GM12878 (cell line): ENCODE data around the gene ARHGEF38. TPM values are rescaled to one million over a fixed set of nuclear protein-coding genes. Genes with fewer than 3 reads are reported as not detected.

Source experiments
- ATAC-seq: fragments of 200-7000 bp; cut with Tn5 transposase; 3 replicates; pipeline ENCODE4 v1.9.1; 2020; ENCODE audit warnings: mild to moderate bottlenecking, moderate library complexity
- BruUV-seq: library from RNA; stranded (reverse); fragments of 400-500 nt; replicated peaks from 2 replicates; lab custom pipeline; 2021; lab: Mats Ljungman, UMichigan
- CTCF ChIA-PET: fragments of 300-600 bp; sonication (Branson Sonifier 250); formaldehyde crosslinking; extraction: SDS; loops from one replicate; lab custom pipeline; 2021; ENCODE audit warnings: inconsistent platforms; lab: Yijun Ruan, JAX
- POLR2A ChIA-PET: fragments of 350-600 bp; formaldehyde crosslinking; extraction: SDS; loops from one replicate; lab custom pipeline; 2021; ENCODE audit warnings: inconsistent platforms; lab: Charles Lee
- RAD21 ChIA-PET: fragments of 300-600 bp; sonication (Branson Sonifier 250); formaldehyde crosslinking; loops from one replicate; lab custom pipeline; 2023; ENCODE audit warnings: antibody characterized with exemption; ENCODE audit not compliant: unreplicated experiment; lab: Charles Lee
- SMC1A ChIA-PET: fragments of 300-600 bp; sonication (Branson Sonifier 250); formaldehyde crosslinking; loops from one replicate; lab custom pipeline; 2023; ENCODE audit not compliant: unreplicated experiment, uncharacterized antibody; lab: Charles Lee
- DNase-seq: peaks from one replicate; pipeline ENCODE4 v3.0.0-alpha.2; 2011; ENCODE audit warnings: low read depth, low spot score
- FAIRE-seq: peaks from 3 replicates; lab custom pipeline; 2011; peaks lifted over from hg19 to GRCh38; lab: Jason Lieb, UNC
- H2AFZ ChIP-seq: 2 replicates; pipeline ENCODE4 v1.6.0; 2011; ENCODE audit warnings: low read depth, low read length, control low read depth; ENCODE audit not compliant: control insufficient read depth
- H3K27ac ChIP-seq: 2 replicates; pipeline ENCODE4 v1.5.1; 2011; ENCODE audit warnings: control low read depth; ENCODE audit not compliant: control insufficient read depth, insufficient read depth
- H3K27me3 ChIP-seq, 2 experiments: replicated peaks in 1 of 2; 2 replicates each; pipeline versions ENCODE4 v1.6.0 to v1.6.1; 2011; ENCODE audit warnings: low read length in 1 of 2; ENCODE audit not compliant: control insufficient read depth in 2 of 2, insufficient read depth in 2 of 2
- H3K36me3 ChIP-seq, 2 experiments: 2 replicates each; pipeline ENCODE4 v1.5.1; 2011; ENCODE audit warnings: low read length in 1 of 2; ENCODE audit not compliant: control insufficient read depth in 2 of 2, insufficient read depth in 2 of 2
- H3K4me1 ChIP-seq: 2 replicates; pipeline ENCODE4 v1.6.1; 2011; ENCODE audit warnings: mild to moderate bottlenecking, low read length, moderate library complexity, mixed read lengths; ENCODE audit not compliant: control insufficient read depth, insufficient read depth
- H3K4me2 ChIP-seq: 2 replicates; pipeline ENCODE4 v1.6.0; 2011; ENCODE audit warnings: control low read depth; ENCODE audit not compliant: control insufficient read depth, insufficient read depth
- H3K4me3 ChIP-seq: fragments of 200-600 bp; sonication (generic); 2 replicates; pipeline ENCODE4 v1.5.1; 2016
- H3K79me2 ChIP-seq: 2 replicates; pipeline ENCODE4 v1.6.0; 2011; ENCODE audit warnings: low read length; ENCODE audit not compliant: control insufficient read depth, insufficient read depth
- H3K9ac ChIP-seq: 2 replicates; pipeline ENCODE4 v1.8.0; 2011; ENCODE audit warnings: low read length, control low read depth, mixed read lengths; ENCODE audit not compliant: control insufficient read depth, insufficient read depth
- H3K9me3 ChIP-seq: replicated peaks from 3 replicates; pipeline ENCODE4 v1.5.1; 2011; ENCODE audit warnings: mild to moderate bottlenecking, low read length; ENCODE audit not compliant: control insufficient read depth, insufficient read depth
- H4K20me1 ChIP-seq: 2 replicates; pipeline ENCODE4 v1.6.0; 2011; ENCODE audit not compliant: control insufficient read depth, insufficient read depth
- ATF3 ChIP-seq: IDR thresholded peaks from 2 replicates; pipeline ENCODE4 v1.6.1; 2011; ENCODE audit warnings: low read depth, mild to moderate bottlenecking, low read length, moderate library complexity, borderline replicate concordance; ENCODE audit errors: extremely low read depth
- CEBPB ChIP-seq, 2 experiments: fragments of 150-350 bp in 1 of 2; IDR thresholded peaks; 2 replicates each; pipeline ENCODE4 v1.6.1; 2012 to 2014; ENCODE audit warnings: low read depth in 2 of 2, low read length in 2 of 2, borderline replicate concordance in 1 of 2, inconsistent platforms in 1 of 2
- EZH2 ChIP-seq: IDR thresholded peaks from 2 replicates; pipeline ENCODE4 v1.6.1; 2012; ENCODE audit warnings: low read depth, mild to moderate bottlenecking, control low read depth, inconsistent platforms, low read length, borderline replicate concordance; ENCODE audit not compliant: control insufficient read depth
- JUND ChIP-seq: IDR thresholded peaks from 2 replicates; pipeline ENCODE4 v1.6.1; 2012; ENCODE audit warnings: low read depth, mild to moderate bottlenecking, low read length, improper control_type of control experiment, moderate library complexity
- KAT2A ChIP-seq: conservative IDR thresholded peaks from 2 replicates; pipeline ENCODE4 v1.6.1; 2011; ENCODE audit warnings: low read depth, low read length; ENCODE audit not compliant: control insufficient read depth
- MYB ChIP-seq: fragments of 150-350 bp; IDR thresholded peaks from 2 replicates; pipeline ENCODE4 v1.6.1; 2014; ENCODE audit warnings: mild to moderate bottlenecking, low read depth, low read length, borderline replicate concordance
- RB1 ChIP-seq: fragments of 450-650 bp; formaldehyde crosslinking; IDR thresholded peaks from 2 replicates; pipeline ENCODE4 v1.6.1; 2017; ENCODE audit warnings: mild to moderate bottlenecking, borderline replicate concordance
- WGBS: methylation state at CpG from one replicate; pipeline ENCODE4 v1.1.6; 2016; ENCODE audit warnings: low lambda C conversion rate; ENCODE audit not compliant: insufficient replicate concordance, insufficient coverage; ENCODE audit errors: missing lambda C conversion rate; 5-methylcytosine and 5-hydroxymethylcytosine counted together
- in situ Hi-C: fragments of 300-500 bp; cut with MboI; formaldehyde crosslinking; loops from 9 replicates; pipeline ENCODE4 v1.14.3; 2018; ENCODE audit warnings: mixed read lengths
- intact Hi-C: fragments of 100-400 bp; cut with micrococcal nuclease; formaldehyde crosslinking; loops from one replicate; pipeline ENCODE4 v1.14.2; 2022; ENCODE audit not compliant: unreplicated experiment
- polyA plus RNA-seq, 11 experiments: library from polyadenylated mRNA; depleted of rRNA in 4 of 11; unstranded in 6 of 11; stranded (reverse) in 5 of 11; fragments of >200 nt; fragmentation: Nextera tagmentation in 4 of 11; fragmentation: Illumina TruSeq in 1 of 11; extraction: Ambion mirVana in 4 of 11; extraction: Trizol in 1 of 11; gene quantifications; 1 replicate in 1 of 11; 2 replicates in 10 of 11; pipeline versions ENCODE4 v1.2.1 to v1.2.3, GENCODE V29; 2011 to 2016; ENCODE audit warnings: inconsistent platforms in 2 of 11, missing spikeins in 2 of 11, low read depth in 1 of 11
- total RNA-seq, 4 experiments: library from RNA; depleted of rRNA in 3 of 4; stranded (reverse); fragments of >200 nt in 3 of 4; fragmentation: Illumina TruSeq in 1 of 4; extraction: Trizol in 1 of 4; gene quantifications; 2 replicates each; pipeline versions ENCODE4 v1.2.1 to v1.2.3, GENCODE V29; 2013 to 2021
- TF ChIP-seq, protein P1 (sequence below): fragments of 450-650 bp; IDR thresholded peaks from 2 replicates; pipeline ENCODE4 v1.6.1; 2014; ENCODE audit warnings: mild to moderate bottlenecking
- TF ChIP-seq, protein P2 (sequence below): fragments of 150-350 bp; IDR thresholded peaks from 2 replicates; pipeline ENCODE4 v1.6.1; 2014; ENCODE audit warnings: mild to moderate bottlenecking, low read depth, low read length

The ARHGEF38 gene
- total and polyA plus RNA-seq, 10 of the 15 experiments (the other 5 are each of a cell fraction or from before 2014, with no cell fraction given) = 0.01 to 1.1 (median 0.09) TPM; not detected in 2

DNA sequence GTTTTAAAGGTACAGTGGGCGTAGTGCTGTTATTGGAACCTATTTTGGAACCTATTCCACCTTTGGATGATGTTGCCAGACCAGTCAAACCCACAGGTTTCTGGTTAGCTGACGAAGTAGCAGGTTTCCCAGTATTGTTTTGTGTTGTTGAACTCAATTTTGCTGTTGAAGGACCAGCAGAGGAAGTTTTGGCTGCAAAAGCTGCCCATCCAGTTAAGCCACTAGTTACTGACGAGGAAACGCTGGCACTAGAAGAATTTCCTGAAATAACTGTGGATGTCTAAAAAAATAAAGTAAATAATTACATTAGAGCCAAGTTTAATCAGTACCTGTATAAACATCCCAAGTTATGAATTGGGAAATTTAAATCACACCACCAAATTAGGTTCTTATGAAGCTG is 130.6 kb downstream of the ARHGEF38 start:
- Histone ChIP-seq H3K4me1 (no peaks in the 10 kb centered on the region), H3K36me3 (peaks cover 4 to 11% of the 10 kb centered on the region in 2 experiments), H4K20me1 (no peaks in the 10 kb centered on the region), H2AFZ (no peak overlapping the region), H3K9me3 (no peaks in the 10 kb centered on the region), H3K79me2 (no peaks in the 10 kb centered on the region), H3K4me3 (no peak overlapping the region), H3K27ac (no peak overlapping the region), H3K4me2 (no peak overlapping the region), H3K27me3 (no peaks in the 10 kb centered on the region), H3K9ac (no peak overlapping the region)
- FAIRE-seq (no peak), ATAC-seq (no peak), DNase-seq (no peak)
- intact Hi-C loops = no loop called here
- in situ Hi-C loops = no loop called here
- TF ChIP-seq EZH2 (no peak), KAT2A (no peak), JUND (no peak), RB1 (no peak), ATF3 (no peak), MYB (no peak), CEBPB (IDR thresholded peaks at IDR 0.05; ENCODE audit: borderline replicate concordance in 1 of 2, low read depth in 2 of 2, low read length in 2 of 2) (no peak)
- TF ChIP-seq, protein P1, sequence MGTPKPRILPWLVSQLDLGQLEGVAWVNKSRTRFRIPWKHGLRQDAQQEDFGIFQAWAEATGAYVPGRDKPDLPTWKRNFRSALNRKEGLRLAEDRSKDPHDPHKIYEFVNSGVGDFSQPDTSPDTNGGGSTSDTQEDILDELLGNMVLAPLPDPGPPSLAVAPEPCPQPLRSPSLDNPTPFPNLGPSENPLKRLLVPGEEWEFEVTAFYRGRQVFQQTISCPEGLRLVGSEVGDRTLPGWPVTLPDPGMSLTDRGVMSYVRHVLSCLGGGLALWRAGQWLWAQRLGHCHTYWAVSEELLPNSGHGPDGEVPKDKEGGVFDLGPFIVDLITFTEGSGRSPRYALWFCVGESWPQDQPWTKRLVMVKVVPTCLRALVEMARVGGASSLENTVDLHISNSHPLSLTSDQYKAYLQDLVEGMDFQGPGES = no peak
- TF ChIP-seq, protein P2, sequence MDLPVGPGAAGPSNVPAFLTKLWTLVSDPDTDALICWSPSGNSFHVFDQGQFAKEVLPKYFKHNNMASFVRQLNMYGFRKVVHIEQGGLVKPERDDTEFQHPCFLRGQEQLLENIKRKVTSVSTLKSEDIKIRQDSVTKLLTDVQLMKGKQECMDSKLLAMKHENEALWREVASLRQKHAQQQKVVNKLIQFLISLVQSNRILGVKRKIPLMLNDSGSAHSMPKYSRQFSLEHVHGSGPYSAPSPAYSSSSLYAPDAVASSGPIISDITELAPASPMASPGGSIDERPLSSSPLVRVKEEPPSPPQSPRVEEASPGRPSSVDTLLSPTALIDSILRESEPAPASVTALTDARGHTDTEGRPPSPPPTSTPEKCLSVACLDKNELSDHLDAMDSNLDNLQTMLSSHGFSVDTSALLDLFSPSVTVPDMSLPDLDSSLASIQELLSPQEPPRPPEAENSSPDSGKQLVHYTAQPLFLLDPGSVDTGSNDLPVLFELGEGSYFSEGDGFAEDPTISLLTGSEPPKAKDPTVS = no peak
- 97% methylated on average over 4 of the region's 4 CpGs for WGBS
- POLR2A ChIA-PET = no interaction called here
- BruUV-seq = no TSS peak
- SMC1A ChIA-PET = interaction anchor here (0.8 to 0.9 kb wide), 3 partner anchors 22 to 162 kb away, joined by 3 to 4 read pairs (median 3); no protein-coding TSS in a partner anchor
- CTCF ChIA-PET = interaction anchor here (1.1 to 1.4 kb wide), 2 partner anchors 11 to 17 kb away, joined by 3 read pairs; no protein-coding TSS in a partner anchor
- RAD21 ChIA-PET = interaction anchor here (0.7 kb wide), 1 partner anchor 32 kb away, joined by 3 read pairs; no protein-coding TSS in a partner anchor
